HEK293 (cell line): Measurements from ENCODE around the gene TIMM8A.
"Not testable (repeated sequence)": the region's sequence is repeated elsewhere in the genome, so short reads cannot be mapped to it uniquely, and the experiment has no call there.

ENCODE experiments used
- ZBTB17 ChIP-seq: fragments of 450-650 bp; formaldehyde crosslinking; IDR thresholded peaks from 2 replicates; pipeline ENCODE4 v1.5.1; 2016; ENCODE audit warnings: missing biosample characterization, missing genetic modification characterization
- ZFP3 ChIP-seq: fragments of 450-650 bp; formaldehyde crosslinking; IDR thresholded peaks from 2 replicates; pipeline ENCODE4 v1.5.1; 2016; ENCODE audit warnings: low read depth, missing biosample characterization, missing genetic modification characterization
- ZNF501 ChIP-seq: fragments of 450-650 bp; formaldehyde crosslinking; IDR thresholded peaks from 2 replicates; pipeline ENCODE4 v1.5.1; 2016; ENCODE audit warnings: missing biosample characterization, missing genetic modification characterization
- TF ChIP-seq, protein P1 (sequence below): fragments of 450-650 bp; formaldehyde crosslinking; IDR thresholded peaks from 2 replicates; pipeline ENCODE4 v1.5.1; 2016; ENCODE audit warnings: missing biosample characterization, missing genetic modification characterization
- TF ChIP-seq, protein P2 (sequence below): fragments of 450-650 bp; formaldehyde crosslinking; IDR thresholded peaks from 2 replicates; pipeline ENCODE4 v1.5.1; 2016; ENCODE audit warnings: missing biosample characterization, missing genetic modification characterization
- TF ChIP-seq, protein P3 (sequence below): fragments of 450-650 bp; formaldehyde crosslinking; IDR thresholded peaks from 2 replicates; pipeline ENCODE4 v1.5.1; 2016; ENCODE audit warnings: missing biosample characterization, missing genetic modification characterization
- TF ChIP-seq, protein P4 (sequence below): sonication (generic); formaldehyde crosslinking; IDR thresholded peaks from 2 replicates; pipeline ENCODE4 v1.8.1; 2022; ENCODE audit warnings: mild to moderate bottlenecking, moderate library complexity, missing genetic modification reagents

DNA sequence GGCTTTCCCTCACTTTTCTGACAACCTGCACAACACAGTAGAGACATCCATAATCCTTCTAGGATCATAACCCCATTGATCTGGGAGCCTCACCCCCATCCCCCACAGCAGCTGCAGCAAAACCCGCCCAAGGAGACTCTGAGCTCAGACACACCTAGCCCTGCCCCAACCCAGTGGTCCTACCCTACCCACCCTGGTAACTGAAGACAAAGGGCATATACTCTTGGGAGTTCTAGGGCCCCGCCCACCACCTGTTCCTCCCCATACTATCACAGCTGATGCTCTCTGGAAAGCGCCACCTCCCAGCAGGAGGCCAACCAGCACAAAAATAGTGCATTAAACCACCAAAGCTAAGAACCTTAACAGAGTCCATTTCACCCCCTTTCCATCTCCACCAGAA lies 21.9 kb downstream of the TIMM8A start:
- TF ChIP-seq, protein P1, sequence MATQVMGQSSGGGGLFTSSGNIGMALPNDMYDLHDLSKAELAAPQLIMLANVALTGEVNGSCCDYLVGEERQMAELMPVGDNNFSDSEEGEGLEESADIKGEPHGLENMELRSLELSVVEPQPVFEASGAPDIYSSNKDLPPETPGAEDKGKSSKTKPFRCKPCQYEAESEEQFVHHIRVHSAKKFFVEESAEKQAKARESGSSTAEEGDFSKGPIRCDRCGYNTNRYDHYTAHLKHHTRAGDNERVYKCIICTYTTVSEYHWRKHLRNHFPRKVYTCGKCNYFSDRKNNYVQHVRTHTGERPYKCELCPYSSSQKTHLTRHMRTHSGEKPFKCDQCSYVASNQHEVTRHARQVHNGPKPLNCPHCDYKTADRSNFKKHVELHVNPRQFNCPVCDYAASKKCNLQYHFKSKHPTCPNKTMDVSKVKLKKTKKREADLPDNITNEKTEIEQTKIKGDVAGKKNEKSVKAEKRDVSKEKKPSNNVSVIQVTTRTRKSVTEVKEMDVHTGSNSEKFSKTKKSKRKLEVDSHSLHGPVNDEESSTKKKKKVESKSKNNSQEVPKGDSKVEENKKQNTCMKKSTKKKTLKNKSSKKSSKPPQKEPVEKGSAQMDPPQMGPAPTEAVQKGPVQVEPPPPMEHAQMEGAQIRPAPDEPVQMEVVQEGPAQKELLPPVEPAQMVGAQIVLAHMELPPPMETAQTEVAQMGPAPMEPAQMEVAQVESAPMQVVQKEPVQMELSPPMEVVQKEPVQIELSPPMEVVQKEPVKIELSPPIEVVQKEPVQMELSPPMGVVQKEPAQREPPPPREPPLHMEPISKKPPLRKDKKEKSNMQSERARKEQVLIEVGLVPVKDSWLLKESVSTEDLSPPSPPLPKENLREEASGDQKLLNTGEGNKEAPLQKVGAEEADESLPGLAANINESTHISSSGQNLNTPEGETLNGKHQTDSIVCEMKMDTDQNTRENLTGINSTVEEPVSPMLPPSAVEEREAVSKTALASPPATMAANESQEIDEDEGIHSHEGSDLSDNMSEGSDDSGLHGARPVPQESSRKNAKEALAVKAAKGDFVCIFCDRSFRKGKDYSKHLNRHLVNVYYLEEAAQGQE (tag by site-specific recombination): not testable (repeated sequence)
- TF ChIP-seq ZFP3 (tag by site-specific recombination); ZBTB17; ZNF501: not testable (repeated sequence)
- TF ChIP-seq, protein P2, sequence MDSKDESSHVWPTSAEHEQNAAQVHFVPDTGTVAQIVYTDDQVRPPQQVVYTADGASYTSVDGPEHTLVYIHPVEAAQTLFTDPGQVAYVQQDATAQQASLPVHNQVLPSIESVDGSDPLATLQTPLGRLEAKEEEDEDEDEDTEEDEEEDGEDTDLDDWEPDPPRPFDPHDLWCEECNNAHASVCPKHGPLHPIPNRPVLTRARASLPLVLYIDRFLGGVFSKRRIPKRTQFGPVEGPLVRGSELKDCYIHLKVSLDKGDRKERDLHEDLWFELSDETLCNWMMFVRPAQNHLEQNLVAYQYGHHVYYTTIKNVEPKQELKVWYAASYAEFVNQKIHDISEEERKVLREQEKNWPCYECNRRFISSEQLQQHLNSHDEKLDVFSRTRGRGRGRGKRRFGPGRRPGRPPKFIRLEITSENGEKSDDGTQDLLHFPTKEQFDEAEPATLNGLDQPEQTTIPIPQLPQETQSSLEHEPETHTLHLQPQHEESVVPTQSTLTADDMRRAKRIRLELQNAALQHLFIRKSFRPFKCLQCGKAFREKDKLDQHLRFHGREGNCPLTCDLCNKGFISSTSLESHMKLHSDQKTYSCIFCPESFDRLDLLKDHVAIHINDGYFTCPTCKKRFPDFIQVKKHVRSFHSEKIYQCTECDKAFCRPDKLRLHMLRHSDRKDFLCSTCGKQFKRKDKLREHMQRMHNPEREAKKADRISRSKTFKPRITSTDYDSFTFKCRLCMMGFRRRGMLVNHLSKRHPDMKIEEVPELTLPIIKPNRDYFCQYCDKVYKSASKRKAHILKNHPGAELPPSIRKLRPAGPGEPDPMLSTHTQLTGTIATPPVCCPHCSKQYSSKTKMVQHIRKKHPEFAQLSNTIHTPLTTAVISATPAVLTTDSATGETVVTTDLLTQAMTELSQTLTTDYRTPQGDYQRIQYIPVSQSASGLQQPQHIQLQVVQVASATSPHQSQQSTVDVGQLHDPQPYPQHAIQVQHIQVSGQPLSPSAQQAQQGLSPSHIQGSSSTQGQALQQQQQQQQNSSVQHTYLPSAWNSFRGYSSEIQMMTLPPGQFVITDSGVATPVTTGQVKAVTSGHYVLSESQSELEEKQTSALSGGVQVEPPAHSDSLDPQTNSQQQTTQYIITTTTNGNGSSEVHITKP: not testable (repeated sequence)
- TF ChIP-seq, protein P3, sequence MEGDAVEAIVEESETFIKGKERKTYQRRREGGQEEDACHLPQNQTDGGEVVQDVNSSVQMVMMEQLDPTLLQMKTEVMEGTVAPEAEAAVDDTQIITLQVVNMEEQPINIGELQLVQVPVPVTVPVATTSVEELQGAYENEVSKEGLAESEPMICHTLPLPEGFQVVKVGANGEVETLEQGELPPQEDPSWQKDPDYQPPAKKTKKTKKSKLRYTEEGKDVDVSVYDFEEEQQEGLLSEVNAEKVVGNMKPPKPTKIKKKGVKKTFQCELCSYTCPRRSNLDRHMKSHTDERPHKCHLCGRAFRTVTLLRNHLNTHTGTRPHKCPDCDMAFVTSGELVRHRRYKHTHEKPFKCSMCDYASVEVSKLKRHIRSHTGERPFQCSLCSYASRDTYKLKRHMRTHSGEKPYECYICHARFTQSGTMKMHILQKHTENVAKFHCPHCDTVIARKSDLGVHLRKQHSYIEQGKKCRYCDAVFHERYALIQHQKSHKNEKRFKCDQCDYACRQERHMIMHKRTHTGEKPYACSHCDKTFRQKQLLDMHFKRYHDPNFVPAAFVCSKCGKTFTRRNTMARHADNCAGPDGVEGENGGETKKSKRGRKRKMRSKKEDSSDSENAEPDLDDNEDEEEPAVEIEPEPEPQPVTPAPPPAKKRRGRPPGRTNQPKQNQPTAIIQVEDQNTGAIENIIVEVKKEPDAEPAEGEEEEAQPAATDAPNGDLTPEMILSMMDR (tag by site-specific recombination): not testable (repeated sequence)
- TF ChIP-seq, protein P4, sequence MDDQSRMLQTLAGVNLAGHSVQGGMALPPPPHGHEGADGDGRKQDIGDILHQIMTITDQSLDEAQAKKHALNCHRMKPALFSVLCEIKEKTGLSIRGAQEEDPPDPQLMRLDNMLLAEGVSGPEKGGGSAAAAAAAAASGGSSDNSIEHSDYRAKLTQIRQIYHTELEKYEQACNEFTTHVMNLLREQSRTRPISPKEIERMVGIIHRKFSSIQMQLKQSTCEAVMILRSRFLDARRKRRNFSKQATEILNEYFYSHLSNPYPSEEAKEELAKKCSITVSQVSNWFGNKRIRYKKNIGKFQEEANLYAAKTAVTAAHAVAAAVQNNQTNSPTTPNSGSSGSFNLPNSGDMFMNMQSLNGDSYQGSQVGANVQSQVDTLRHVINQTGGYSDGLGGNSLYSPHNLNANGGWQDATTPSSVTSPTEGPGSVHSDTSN: not testable (repeated sequence)
